ENCODE data around the gene FEN1.

- TF ChIP-seq HMGXB4 (CRISPR knock-in tag; IDR thresholded peaks at IDR 0.05; ENCODE audit: borderline replicate concordance) (no peak), CTCF (IDR thresholded peaks at IDR 0.05) (no peak), USF2 (IDR thresholded peaks at IDR 0.05) (no peak)
These were observed 37.8 kb downstream of the FEN1 start for GRCh38 chr11:61830237-61831105.

Data from A549 (cell line).